Measurements from ENCODE around the gene TJP2.

Gene TJP2

GRCh38 chr9:69249337-69249736 lies 75.3 kb downstream of the TJP2 start:
- H3K4me1 ChIP-seq (ENCODE audit: control insufficient read depth, insufficient read depth, low read length): no peaks in the 10 kb centered on the region
- WGBS, 2 experiments: 84 to 85% methylated on average over 7 of the region's 7 CpGs

GRCh38 chr9:69250681-69251080 lies 76.6 kb downstream of the TJP2 start:
- 89 to 92% methylated on average over 3 of the region's 3 CpGs for WGBS, 2 experiments
- no peaks in the 10 kb centered on the region for H3K27me3 ChIP-seq (ENCODE audit: control insufficient read depth, insufficient read depth, low read length, poor library complexity, severe bottlenecking)
- no peak overlapping the region for H3K4me3 ChIP-seq (ENCODE audit: insufficient read depth, low read depth, low read length)
- H3K36me3 ChIP-seq (ENCODE audit: control insufficient read depth, insufficient read depth, low read length): peaks cover 7% of the 10 kb centered on the region
- no peaks in the 10 kb centered on the region for H3K4me1 ChIP-seq (ENCODE audit: control insufficient read depth, insufficient read depth, low read length)
- no peaks in the 10 kb centered on the region for H3K9me3 ChIP-seq (ENCODE audit: control insufficient read depth, low read length)
- H3K27ac ChIP-seq (ENCODE audit: insufficient read depth, low read depth, low read length, poor library complexity, severe bottlenecking): no peak overlapping the region

More at GRCh38 chr9:69249337-69249736, 75.3 kb downstream of the TJP2 start:
- H3K4me3 ChIP-seq (ENCODE audit: insufficient read depth, low read depth, low read length): no peak overlapping the region
- no peaks in the 10 kb centered on the region for H3K27me3 ChIP-seq (ENCODE audit: control insufficient read depth, insufficient read depth, low read length, poor library complexity, severe bottlenecking)
- H3K9me3 ChIP-seq (ENCODE audit: control insufficient read depth, low read length): no peaks in the 10 kb centered on the region
- peaks cover 5% of the 10 kb centered on the region for H3K36me3 ChIP-seq (ENCODE audit: control insufficient read depth, insufficient read depth, low read length)
- no peak overlapping the region for H3K27ac ChIP-seq (ENCODE audit: insufficient read depth, low read depth, low read length, poor library complexity, severe bottlenecking)

- Histone ChIP-seq H3K36me3 (ENCODE audit: control insufficient read depth, insufficient read depth, low read length) (peaks cover 7% of the 10 kb centered on the region), H3K4me1 (ENCODE audit: control insufficient read depth, insufficient read depth, low read length) (no peaks in the 10 kb centered on the region), H3K9me3 (ENCODE audit: control insufficient read depth, low read length) (no peaks in the 10 kb centered on the region), H3K27me3 (ENCODE audit: control insufficient read depth, insufficient read depth, low read length, poor library complexity, severe bottlenecking) (no peaks in the 10 kb centered on the region), H3K4me3 (ENCODE audit: insufficient read depth, low read depth, low read length) (no peak overlapping the region), H3K27ac (ENCODE audit: insufficient read depth, low read depth, low read length, poor library complexity, severe bottlenecking) (no peak overlapping the region)
- WGBS, 2 experiments: 88 to 97% methylated on average over 4 to 5 of the region's 5 CpGs
Measured at GRCh38 chr9:69252436-69252835, 78.4 kb downstream of the TJP2 start.

GRCh38 chr9:69253057-69253456 lies 79.0 kb downstream of the TJP2 start:
- H3K27me3 ChIP-seq (ENCODE audit: control insufficient read depth, insufficient read depth, low read length, poor library complexity, severe bottlenecking): no peaks in the 10 kb centered on the region
- WGBS, 2 experiments: 93 to 95% methylated on average over 4 of the region's 4 CpGs
- H3K4me1 ChIP-seq (ENCODE audit: control insufficient read depth, insufficient read depth, low read length): no peaks in the 10 kb centered on the region
- H3K4me3 ChIP-seq (ENCODE audit: insufficient read depth, low read depth, low read length): no peak overlapping the region
- no peak overlapping the region for H3K27ac ChIP-seq (ENCODE audit: insufficient read depth, low read depth, low read length, poor library complexity, severe bottlenecking)
- H3K36me3 ChIP-seq (ENCODE audit: control insufficient read depth, insufficient read depth, low read length): peaks cover 7% of the 10 kb centered on the region
- no peaks in the 10 kb centered on the region for H3K9me3 ChIP-seq (ENCODE audit: control insufficient read depth, low read length)

- WGBS, 2 experiments: 94 to 95% methylated on average over 11 of the region's 11 CpGs
- H3K36me3 ChIP-seq (ENCODE audit: control insufficient read depth, insufficient read depth, low read length): peaks cover 7% of the 10 kb centered on the region
- H3K27ac ChIP-seq (ENCODE audit: insufficient read depth, low read depth, low read length, poor library complexity, severe bottlenecking): no peak overlapping the region
- no peaks in the 10 kb centered on the region for H3K27me3 ChIP-seq (ENCODE audit: control insufficient read depth, insufficient read depth, low read length, poor library complexity, severe bottlenecking)
- no peak overlapping the region for H3K4me3 ChIP-seq (ENCODE audit: insufficient read depth, low read depth, low read length)
- H3K4me1 ChIP-seq (ENCODE audit: control insufficient read depth, insufficient read depth, low read length): no peaks in the 10 kb centered on the region
- H3K9me3 ChIP-seq (ENCODE audit: control insufficient read depth, low read length): no peaks in the 10 kb centered on the region
Measured at GRCh38 chr9:69254223-69254622, 80.1 kb downstream of the TJP2 start.

- Histone ChIP-seq H3K27me3 (ENCODE audit: control insufficient read depth, insufficient read depth, low read length, poor library complexity, severe bottlenecking) (no peaks in the 10 kb centered on the region), H3K27ac (ENCODE audit: insufficient read depth, low read depth, low read length, poor library complexity, severe bottlenecking) (no peak overlapping the region), H3K36me3 (ENCODE audit: control insufficient read depth, insufficient read depth, low read length) (peaks cover 4% of the 10 kb centered on the region), H3K9me3 (ENCODE audit: control insufficient read depth, low read length) (no peaks in the 10 kb centered on the region), H3K4me1 (ENCODE audit: control insufficient read depth, insufficient read depth, low read length) (no peaks in the 10 kb centered on the region), H3K4me3 (ENCODE audit: insufficient read depth, low read depth, low read length) (no peak overlapping the region)
- WGBS, 2 experiments: 100% methylated on average over 1 of the region's 1 CpG; no CpG with 5 or more reads in 1 of the 2 experiments
Measured at GRCh38 chr9:69255591-69255990, 81.5 kb downstream of the TJP2 start.

- WGBS, 2 experiments: 95 to 98% methylated on average over 5 of the region's 5 CpGs
Measured at GRCh38 chr9:69258551-69258950, 84.5 kb downstream of the TJP2 start.

GRCh38 chr9:69260161-69260560 lies 86.1 kb downstream of the TJP2 start:
- Histone ChIP-seq H3K27me3 (ENCODE audit: control insufficient read depth, insufficient read depth, low read length, poor library complexity, severe bottlenecking) (no peaks in the 10 kb centered on the region), H3K4me1 (ENCODE audit: control insufficient read depth, insufficient read depth, low read length) (no peaks in the 10 kb centered on the region), H3K4me3 (ENCODE audit: insufficient read depth, low read depth, low read length) (no peak overlapping the region), H3K9me3 (ENCODE audit: control insufficient read depth, low read length) (no peaks in the 10 kb centered on the region), H3K27ac (ENCODE audit: insufficient read depth, low read depth, low read length, poor library complexity, severe bottlenecking) (no peak overlapping the region), H3K36me3 (ENCODE audit: control insufficient read depth, insufficient read depth, low read length) (no peaks in the 10 kb centered on the region)
- 74 to 93% methylated on average over 3 to 5 of the region's 5 CpGs for WGBS, 2 experiments

More at GRCh38 chr9:69258551-69258950, 84.5 kb downstream of the TJP2 start:
- Histone ChIP-seq H3K4me3 (ENCODE audit: insufficient read depth, low read depth, low read length) (no peak overlapping the region), H3K36me3 (ENCODE audit: control insufficient read depth, insufficient read depth, low read length) (peaks cover 4% of the 10 kb centered on the region), H3K9me3 (ENCODE audit: control insufficient read depth, low read length) (no peaks in the 10 kb centered on the region), H3K4me1 (ENCODE audit: control insufficient read depth, insufficient read depth, low read length) (no peaks in the 10 kb centered on the region), H3K27ac (ENCODE audit: insufficient read depth, low read depth, low read length, poor library complexity, severe bottlenecking) (no peak overlapping the region), H3K27me3 (ENCODE audit: control insufficient read depth, insufficient read depth, low read length, poor library complexity, severe bottlenecking) (no peaks in the 10 kb centered on the region)

GRCh38 chr9:69261636-69262035 lies 87.6 kb downstream of the TJP2 start:
- no peaks in the 10 kb centered on the region for H3K4me1 ChIP-seq (ENCODE audit: control insufficient read depth, insufficient read depth, low read length)
- no peak overlapping the region for H3K27ac ChIP-seq (ENCODE audit: insufficient read depth, low read depth, low read length, poor library complexity, severe bottlenecking)
- no peaks in the 10 kb centered on the region for H3K36me3 ChIP-seq (ENCODE audit: control insufficient read depth, insufficient read depth, low read length)
- H3K4me3 ChIP-seq (ENCODE audit: insufficient read depth, low read depth, low read length): no peak overlapping the region
- no peaks in the 10 kb centered on the region for H3K9me3 ChIP-seq (ENCODE audit: control insufficient read depth, low read length)
- 86 to 90% methylated on average over 2 to 3 of the region's 3 CpGs for WGBS, 2 experiments
- H3K27me3 ChIP-seq (ENCODE audit: control insufficient read depth, insufficient read depth, low read length, poor library complexity, severe bottlenecking): no peaks in the 10 kb centered on the region

GRCh38 chr9:69264526-69264925 lies 90.4 kb downstream of the TJP2 start:
- no peak overlapping the region for H3K27ac ChIP-seq (ENCODE audit: insufficient read depth, low read depth, low read length, poor library complexity, severe bottlenecking)

GRCh38 chr9:69265891-69266290 lies 91.8 kb downstream of the TJP2 start:
- Histone ChIP-seq H3K4me1 (ENCODE audit: control insufficient read depth, insufficient read depth, low read length) (no peaks in the 10 kb centered on the region), H3K36me3 (ENCODE audit: control insufficient read depth, insufficient read depth, low read length) (no peaks in the 10 kb centered on the region), H3K27me3 (ENCODE audit: control insufficient read depth, insufficient read depth, low read length, poor library complexity, severe bottlenecking) (no peaks in the 10 kb centered on the region), H3K27ac (ENCODE audit: insufficient read depth, low read depth, low read length, poor library complexity, severe bottlenecking) (no peak overlapping the region), H3K9me3 (ENCODE audit: control insufficient read depth, low read length) (no peaks in the 10 kb centered on the region), H3K4me3 (ENCODE audit: insufficient read depth, low read depth, low read length) (no peak overlapping the region)
- 85% methylated on average over 9 of the region's 9 CpGs for WGBS, 2 experiments

More at GRCh38 chr9:69264526-69264925, 90.4 kb downstream of the TJP2 start:
- Histone ChIP-seq H3K9me3 (ENCODE audit: control insufficient read depth, low read length) (no peaks in the 10 kb centered on the region), H3K36me3 (ENCODE audit: control insufficient read depth, insufficient read depth, low read length) (no peaks in the 10 kb centered on the region), H3K4me3 (ENCODE audit: insufficient read depth, low read depth, low read length) (no peak overlapping the region), H3K27me3 (ENCODE audit: control insufficient read depth, insufficient read depth, low read length, poor library complexity, severe bottlenecking) (no peaks in the 10 kb centered on the region), H3K4me1 (ENCODE audit: control insufficient read depth, insufficient read depth, low read length) (no peaks in the 10 kb centered on the region)
- 81 to 86% methylated on average over 7 of the region's 7 CpGs for WGBS, 2 experiments
